Ovary (tissue), 10 donors: ENCODE results near the gene TMEM219. TPM values are rescaled to one million over a fixed set of nuclear protein-coding genes. Genes with fewer than 3 reads are reported as not detected.
A peak's percentile ranks its signal among the peaks of the same experiment; 100 is the strongest.

ENCODE experiments used
- DNase-seq, 5 donors: peaks; one replicate each; pipeline ENCODE4 v3.0.0-alpha.2; 2019 to 2020
- H3K27ac ChIP-seq, 2 donors: fragments of 200-600 bp; one replicate each; pipeline versions ENCODE4 v1.5.1 to v1.8.0; 2019 to 2022
- H3K27me3 ChIP-seq: fragments of 200-600 bp; one replicate; pipeline ENCODE4 v1.8.0; 2022
- H3K36me3 ChIP-seq: fragments of 200-600 bp; sonication (generic); one replicate; pipeline ENCODE4 v1.5.1; 2019
- H3K4me1 ChIP-seq: one replicate; pipeline ENCODE4 v1.8.1; 2013; ENCODE audit warnings: mild to moderate bottlenecking, moderate library complexity; ENCODE audit not compliant: insufficient read depth
- H3K4me3 ChIP-seq: fragments of 200-600 bp; sonication (generic); one replicate; pipeline ENCODE4 v1.5.1; 2017
- H3K9me3 ChIP-seq, 2 donors: fragments of 200-600 bp in 1 of 2; sonication (generic) in 1 of 2; one replicate each; pipeline versions ENCODE4 v1.5.1 to v1.8.1; 2013 to 2019; ENCODE audit warnings: mild to moderate bottlenecking in 1 of 2, moderate library complexity in 1 of 2
- EP300 ChIP-seq: sonication (generic); formaldehyde crosslinking; IDR thresholded peaks from one replicate; pipeline ENCODE4 v1.6.1; 2017; ENCODE audit warnings: antibody characterized with exemption
- POLR2A ChIP-seq: fragments of 450-650 bp; IDR thresholded peaks from one replicate; pipeline ENCODE4 v1.6.1; 2017; ENCODE audit warnings: antibody characterized with exemption, mild to moderate bottlenecking, moderate library complexity
- WGBS, 3 donors: extraction: QIAGEN DNeasy Blood & Tissue Kit in 1 of 3; methylation state at CpG; one replicate each; pipeline versions ENCODE4 v1.1.5 to v1.1.7; 2013 to 2017; 5-methylcytosine and 5-hydroxymethylcytosine counted together
- intact Hi-C, 4 donors: fragments of 100-400 bp; cut with DNase I; formaldehyde crosslinking; loops; one replicate each; pipeline versions ENCODE4 v1.11.0 to v1.15.1; 2022 to 2023
- long read RNA-seq, 3 donors: library from polyadenylated mRNA in 2 of 3; unstranded in 2 of 3; transcript quantifications; one replicate each; pipeline ENCODE4 v2.0.0 and lab custom pipeline, GENCODE V29; 2021 to 2026
- polyA plus RNA-seq, 2 donors: library from polyadenylated mRNA; stranded (reverse); fragments of 200-250 nt in 1 of 2; fragments of 350-450 nt in 1 of 2; fragmentation: Illumina TruSeq in 1 of 2; extraction: RNeasy Lipid Tissue Mini Kit (QIAGEN cat#74804) in 1 of 2; gene quantifications; one replicate each; pipeline ENCODE4 v1.2.3, GENCODE V29; 2013 to 2014
- total RNA-seq, 7 donors: library from RNA; depleted of rRNA in 2 of 7; stranded (reverse); fragments of >200 nt in 2 of 7; fragmentation: NEBNext Ultra II Directional in 3 of 7; extraction: Animal tissue kit (Norgen Biotek cat#: 25700) in 3 of 7; gene quantifications; one replicate each; pipeline versions ENCODE4 v1.1.0 to v1.2.4, GENCODE V29; 2016 to 2023
- TF ChIP-seq, protein P1 (sequence below), 3 donors: fragments of 450-650 bp in 2 of 3; fragments of 200-600 bp in 1 of 3; IDR thresholded peaks; one replicate each; pipeline versions ENCODE4 v1.5.1 to v1.8.0; 2016 to 2022; ENCODE audit warnings: antibody characterized with exemption in 3 of 3, mild to moderate bottlenecking in 1 of 3
- donor health status: DM: no; HTN: no; CAD: no; lungs with moderate emphysema.
- donor health status: DM: no; HTN: no; CAD: no.
- donor health status: Bipolar disorder and iron deficiency.
- donor health status: DM: yes; HTN: yes; CAD: no.
- donor health status: DM: no; HTN: no; CAD: no.
- donor health status: DM: yes; HTN: yes; CAD: no.

The TMEM219 gene, protein sequence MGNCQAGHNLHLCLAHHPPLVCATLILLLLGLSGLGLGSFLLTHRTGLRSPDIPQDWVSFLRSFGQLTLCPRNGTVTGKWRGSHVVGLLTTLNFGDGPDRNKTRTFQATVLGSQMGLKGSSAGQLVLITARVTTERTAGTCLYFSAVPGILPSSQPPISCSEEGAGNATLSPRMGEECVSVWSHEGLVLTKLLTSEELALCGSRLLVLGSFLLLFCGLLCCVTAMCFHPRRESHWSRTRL
- total RNA-seq = 100 to 1,000 TPM in 3 of 7 donors, 10 to 100 TPM in 4; 81.3 to 143 (median 87.4) TPM
- 100 to 1,000 TPM in 1 of 2 donors, 10 to 100 TPM in 1; 84.1 to 124 TPM for polyA plus RNA-seq
- long read RNA-seq, donor 1, transcript TMEM219-204 (5 exons, 1,292 nt) = major isoform, 58 of 150 reads
- long read RNA-seq, donor 1, transcript TMEM219-201 (6 exons, 999 nt) = minor isoform, 32 of 150 reads
- long read RNA-seq, donor 1, partial matches to known transcripts = 6 of 150 reads
- long read RNA-seq, donor 1, other reads (novel, unspliced or antisense) = 53 of 150 reads
- long read RNA-seq, donor 2, transcript TMEM219-204 (5 exons, 1,292 nt) = major isoform, 22 of 59 reads
- long read RNA-seq, donor 2, transcript TMEM219-201 (6 exons, 999 nt) = minor isoform, 17 of 59 reads
- long read RNA-seq, donor 2, partial matches to known transcripts = 0 of 59 reads
- long read RNA-seq, donor 2, other reads (novel, unspliced or antisense) = 18 of 59 reads
- long read RNA-seq, donor 3, transcript TMEM219-204 (5 exons, 1,292 nt) = minor isoform, 31 of 112 reads
- long read RNA-seq, donor 3, transcript TMEM219-201 (6 exons, 999 nt) = major isoform, 36 of 112 reads
- long read RNA-seq, donor 3, partial matches to known transcripts = 11 of 112 reads
- long read RNA-seq, donor 3, other reads (novel, unspliced or antisense) = 33 of 112 reads

DNA sequence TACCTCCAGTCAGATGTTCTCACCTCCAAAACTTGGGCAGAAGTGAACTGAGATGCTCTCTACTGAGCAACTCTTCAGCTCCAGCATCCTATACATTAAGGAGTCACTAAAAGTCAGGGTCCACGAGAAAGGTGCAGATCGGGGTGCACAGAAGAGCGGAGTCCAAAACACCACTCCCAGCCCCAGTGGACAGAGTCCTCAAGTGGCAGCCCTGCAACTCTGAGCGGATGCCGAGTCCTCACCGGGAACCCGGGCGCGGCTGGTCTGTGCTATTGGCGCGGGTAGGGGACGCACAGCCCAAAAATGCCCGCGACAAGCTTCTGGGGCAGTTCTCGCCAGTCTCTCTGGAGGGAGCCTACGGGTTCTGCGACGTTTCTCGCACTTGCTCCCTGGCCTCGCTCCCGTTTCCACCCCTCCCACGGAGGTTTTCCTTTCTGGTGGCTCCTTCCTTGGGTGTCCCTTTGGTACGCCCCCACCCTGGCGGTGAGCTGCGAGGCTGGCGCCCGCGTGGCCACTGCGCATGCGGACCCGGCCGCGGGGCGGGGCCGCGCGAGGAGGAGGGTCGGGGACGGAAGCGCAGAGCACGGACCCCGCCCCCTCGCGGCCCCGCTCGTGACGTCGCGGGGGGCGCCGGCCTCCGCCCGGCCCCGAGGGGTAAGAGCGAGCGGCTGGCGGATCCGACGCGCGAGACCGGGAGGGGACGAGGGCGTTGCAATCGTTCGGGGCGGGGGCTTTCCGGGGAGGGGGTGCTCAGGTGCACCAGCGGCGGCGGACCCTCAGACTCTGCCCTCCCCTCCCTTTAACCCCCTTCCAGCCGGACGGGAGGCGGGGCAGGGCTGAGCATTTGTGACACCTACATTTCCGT lies at the start of gene TMEM219:
Gene TMEM219 (plus strand): TSS at position 601 of the 865 bp plus-strand sequence. CDS start 1,065 bp downstream, outside the sequence.
- no peaks in the 10 kb centered on the region for H3K27me3 ChIP-seq
- peaks cover 3% of the 10 kb centered on the region for H3K4me1 ChIP-seq
- no peaks in the 10 kb centered on the region for H3K36me3 ChIP-seq
- peak; percentile 89 to 96 (median 91) for DNase-seq
- H3K4me3 ChIP-seq = peak within 1 kb of the TSS; percentile 68
- H3K9me3 ChIP-seq = no peaks in the 10 kb centered on the region
- intact Hi-C loops = loop anchor here in 1 of 4 donors (2.0 kb wide), 1 partner anchor 35 kb away; the partner anchor contains the start of gene KCTD13
- WGBS, 3 donors = 0% methylated on average over 52 to 75 of the region's 75 CpGs
- TF ChIP-seq POLR2A (peak; percentile 59), EP300 (no peak)
- TF ChIP-seq, protein P1, sequence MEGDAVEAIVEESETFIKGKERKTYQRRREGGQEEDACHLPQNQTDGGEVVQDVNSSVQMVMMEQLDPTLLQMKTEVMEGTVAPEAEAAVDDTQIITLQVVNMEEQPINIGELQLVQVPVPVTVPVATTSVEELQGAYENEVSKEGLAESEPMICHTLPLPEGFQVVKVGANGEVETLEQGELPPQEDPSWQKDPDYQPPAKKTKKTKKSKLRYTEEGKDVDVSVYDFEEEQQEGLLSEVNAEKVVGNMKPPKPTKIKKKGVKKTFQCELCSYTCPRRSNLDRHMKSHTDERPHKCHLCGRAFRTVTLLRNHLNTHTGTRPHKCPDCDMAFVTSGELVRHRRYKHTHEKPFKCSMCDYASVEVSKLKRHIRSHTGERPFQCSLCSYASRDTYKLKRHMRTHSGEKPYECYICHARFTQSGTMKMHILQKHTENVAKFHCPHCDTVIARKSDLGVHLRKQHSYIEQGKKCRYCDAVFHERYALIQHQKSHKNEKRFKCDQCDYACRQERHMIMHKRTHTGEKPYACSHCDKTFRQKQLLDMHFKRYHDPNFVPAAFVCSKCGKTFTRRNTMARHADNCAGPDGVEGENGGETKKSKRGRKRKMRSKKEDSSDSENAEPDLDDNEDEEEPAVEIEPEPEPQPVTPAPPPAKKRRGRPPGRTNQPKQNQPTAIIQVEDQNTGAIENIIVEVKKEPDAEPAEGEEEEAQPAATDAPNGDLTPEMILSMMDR (IDR thresholded peaks at IDR 0.05) = peak; percentile 28 to 94 (median 84)
- peak within 1 kb of the TSS; percentile 75 to 84 for H3K27ac ChIP-seq

DNA sequence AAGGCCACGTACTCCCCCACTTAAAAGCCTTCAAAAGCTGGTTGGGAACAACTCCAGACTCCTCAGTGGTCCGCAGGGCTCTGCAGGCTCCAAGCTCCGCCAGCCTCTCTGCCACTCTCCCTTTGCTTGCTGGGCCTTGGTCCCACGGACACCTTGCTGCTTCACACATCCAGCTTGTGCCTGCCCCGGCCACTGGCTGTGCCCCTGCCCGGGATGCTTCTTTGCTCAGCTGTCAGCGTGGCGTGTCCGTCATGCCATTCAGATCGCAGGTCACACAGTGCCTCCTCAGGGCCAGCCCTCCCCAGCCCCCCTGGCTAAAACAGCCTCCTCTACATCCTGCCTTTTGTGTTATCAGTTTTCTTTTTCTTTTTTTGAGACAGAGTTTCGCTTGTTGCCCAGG lies 49.8 kb upstream of the TMEM219 start:
- TF ChIP-seq EP300 (no peak), POLR2A (no peak)
- TF ChIP-seq, protein P1 (IDR thresholded peaks at IDR 0.05) = no peak
- 49 to 68% (median 60%) methylated on average over 11 of the region's 11 CpGs for WGBS, 3 donors
- Histone ChIP-seq H3K9me3 (no peaks in the 10 kb centered on the region), H3K27ac (no peak overlapping the region), H3K4me3 (no peak overlapping the region), H3K4me1 (no peaks in the 10 kb centered on the region), H3K27me3 (no peaks in the 10 kb centered on the region), H3K36me3 (no peaks in the 10 kb centered on the region)
- intact Hi-C loops = loop anchor here in 1 of 4 donors (5.0 kb wide), 1 partner anchor 40 kb away; no protein-coding TSS in a partner anchor
- DNase-seq = peak in 1 of 5 donors; percentile 26

DNA sequence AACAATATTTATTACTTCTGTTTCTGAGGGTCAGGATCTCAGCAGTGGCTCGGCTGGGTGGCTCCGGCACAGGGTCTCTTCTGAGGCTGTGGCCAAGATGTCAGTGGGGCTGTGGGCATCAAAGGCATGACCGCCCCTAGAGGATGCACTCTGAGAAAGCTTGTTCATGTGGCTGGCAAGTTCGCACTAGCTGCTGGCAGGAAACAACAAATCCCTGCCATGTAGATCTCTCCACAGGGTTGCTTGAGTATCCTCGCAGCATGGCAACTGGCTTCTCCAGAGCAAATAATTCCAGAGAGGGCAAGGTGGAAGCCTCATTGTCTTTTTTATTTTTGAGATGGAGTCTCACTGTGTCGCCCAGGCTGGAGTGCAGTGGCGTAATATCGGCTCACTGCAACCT lies 48.4 kb upstream of the TMEM219 start:
- TF ChIP-seq EP300 = no peak
- TF ChIP-seq, protein P1 (IDR thresholded peaks at IDR 0.05) = no peak
- TF ChIP-seq POLR2A = no peak
- Histone ChIP-seq H3K4me1 (no peaks in the 10 kb centered on the region), H3K36me3 (no peaks in the 10 kb centered on the region), H3K27me3 (no peaks in the 10 kb centered on the region), H3K4me3 (no peak overlapping the region), H3K9me3 (no peaks in the 10 kb centered on the region), H3K27ac (no peak overlapping the region)
- 94 to 97% (median 95%) methylated on average over 8 of the region's 8 CpGs for WGBS, 3 donors
- intact Hi-C loops = loop anchor here in 1 of 4 donors (5.0 kb wide), 1 partner anchor 41 kb away; no protein-coding TSS in a partner anchor
- DNase-seq = peak in 1 of 5 donors; percentile 8
